Endothelial cell of umbilical vein (primary cell): ENCODE data around the gene ZNF460.

Experiments
- JUN ChIP-seq: IDR thresholded peaks from 2 replicates; pipeline ENCODE4 v1.6.1; 2011; ENCODE audit warnings: borderline replicate concordance, low read depth; ENCODE audit not compliant: insufficient read length, insufficient read depth
- POLR2AphosphoS5 ChIP-seq: IDR thresholded peaks from 2 replicates; pipeline ENCODE4 v1.6.1; 2012; ENCODE audit warnings: low read depth, mild to moderate bottlenecking, control low read depth, low read length, moderate library complexity; ENCODE audit not compliant: insufficient read depth
- TF ChIP-seq, protein P1 (sequence below), 2 donors: IDR thresholded peaks; 1 replicate in 1 of 2; 2 replicates in 1 of 2; pipeline ENCODE4 v1.5.1; 2011; ENCODE audit warnings: low read length in 2 of 2, mild to moderate bottlenecking in 2 of 2, moderate library complexity in 2 of 2, control low read depth in 1 of 2, inconsistent platforms in 1 of 2, low read depth in 1 of 2; ENCODE audit not compliant: insufficient read depth in 1 of 2; ENCODE audit errors: extremely low read depth in 1 of 2

DNA sequence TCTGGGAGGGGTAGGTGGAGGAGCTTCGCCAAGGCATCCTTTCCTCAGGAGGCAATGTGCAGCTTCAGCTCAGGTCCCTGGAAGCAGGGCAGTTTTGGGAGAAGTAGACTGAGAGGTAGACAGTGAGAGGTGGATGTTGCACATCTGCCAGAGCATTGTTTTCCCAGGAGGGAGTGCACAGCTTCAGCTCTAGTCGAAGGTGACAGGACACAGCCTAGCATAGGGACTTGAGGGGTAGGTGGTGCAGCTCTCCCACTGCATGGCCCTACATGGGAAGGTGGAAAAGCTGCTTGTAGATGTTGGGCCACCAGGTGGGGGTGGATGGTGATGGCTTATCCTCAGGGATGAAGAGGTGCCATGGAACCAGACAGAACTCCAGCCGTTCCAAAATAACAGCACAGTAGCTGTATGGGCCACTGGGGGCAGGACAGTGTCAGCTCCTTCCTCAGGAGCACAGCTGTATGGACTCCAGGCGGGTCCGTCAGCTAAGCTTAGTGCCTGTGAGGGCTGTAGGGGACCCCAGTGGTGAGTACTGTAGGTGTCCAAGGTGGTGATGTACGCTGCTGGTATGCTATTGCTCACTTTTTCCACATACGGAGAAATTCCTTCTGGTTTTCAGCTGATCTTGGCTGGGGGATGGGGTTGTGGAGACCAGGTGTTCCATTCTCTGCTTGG lies 22.6 kb downstream of the ZNF460 start:
- TF ChIP-seq POLR2AphosphoS5 = no peak
- TF ChIP-seq, protein P1, sequence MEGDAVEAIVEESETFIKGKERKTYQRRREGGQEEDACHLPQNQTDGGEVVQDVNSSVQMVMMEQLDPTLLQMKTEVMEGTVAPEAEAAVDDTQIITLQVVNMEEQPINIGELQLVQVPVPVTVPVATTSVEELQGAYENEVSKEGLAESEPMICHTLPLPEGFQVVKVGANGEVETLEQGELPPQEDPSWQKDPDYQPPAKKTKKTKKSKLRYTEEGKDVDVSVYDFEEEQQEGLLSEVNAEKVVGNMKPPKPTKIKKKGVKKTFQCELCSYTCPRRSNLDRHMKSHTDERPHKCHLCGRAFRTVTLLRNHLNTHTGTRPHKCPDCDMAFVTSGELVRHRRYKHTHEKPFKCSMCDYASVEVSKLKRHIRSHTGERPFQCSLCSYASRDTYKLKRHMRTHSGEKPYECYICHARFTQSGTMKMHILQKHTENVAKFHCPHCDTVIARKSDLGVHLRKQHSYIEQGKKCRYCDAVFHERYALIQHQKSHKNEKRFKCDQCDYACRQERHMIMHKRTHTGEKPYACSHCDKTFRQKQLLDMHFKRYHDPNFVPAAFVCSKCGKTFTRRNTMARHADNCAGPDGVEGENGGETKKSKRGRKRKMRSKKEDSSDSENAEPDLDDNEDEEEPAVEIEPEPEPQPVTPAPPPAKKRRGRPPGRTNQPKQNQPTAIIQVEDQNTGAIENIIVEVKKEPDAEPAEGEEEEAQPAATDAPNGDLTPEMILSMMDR (IDR thresholded peaks at IDR 0.05; ENCODE audit: extremely low read depth in 1 of 2, insufficient read depth in 1 of 2, low read depth in 1 of 2, low read length in 2 of 2) = no peak
- TF ChIP-seq JUN = no peak
